SK-N-SH treated with all-trans-retinoic acid at 6 μM for 48 hours (cell line): ENCODE results near the gene FABP1.

Source experiments
- ATAC-seq: fragments of 200-7000 bp; cut with Tn5 transposase; 3 replicates; pipeline ENCODE4 v1.9.1; 2020; ENCODE audit warnings: mild to moderate bottlenecking, moderate library complexity
- ARNTL ChIP-seq: fragments of 450-650 bp; formaldehyde crosslinking; IDR thresholded peaks from 2 replicates; pipeline ENCODE4 v1.5.0; 2020; ENCODE audit warnings: low read depth, mild to moderate bottlenecking, moderate library complexity, borderline replicate concordance
- BACH2 ChIP-seq: fragments of 250-450 bp; sonication (Bioruptor Pico); IDR thresholded peaks from 2 replicates; pipeline ENCODE4 v1.9.0; 2021; ENCODE audit warnings: mild to moderate bottlenecking, borderline replicate concordance
- CSDC2 ChIP-seq: fragments of 250-450 bp; sonication (Bioruptor Pico); IDR thresholded peaks from 2 replicates; pipeline ENCODE4 v1.5.0; 2020; ENCODE audit warnings: mild to moderate bottlenecking, moderate library complexity
- ESRRG ChIP-seq: fragments of 250-450 bp; sonication (Bioruptor Pico); IDR thresholded peaks from 2 replicates; pipeline ENCODE4 v1.6.1; 2021; ENCODE audit warnings: mild to moderate bottlenecking
- GLIS3 ChIP-seq: fragments of 250-450 bp; sonication (Bioruptor Pico); IDR thresholded peaks from 2 replicates; pipeline ENCODE4 v1.5.0; 2020; ENCODE audit warnings: mild to moderate bottlenecking, moderate library complexity
- ISL1 ChIP-seq: fragments of 250-450 bp; sonication (Bioruptor Pico); IDR thresholded peaks from 2 replicates; pipeline ENCODE4 v2.1.2; 2022; ENCODE audit warnings: mild to moderate bottlenecking, moderate library complexity
- OSR1 ChIP-seq: fragments of 250-450 bp; sonication (Bioruptor Pico); IDR thresholded peaks from 2 replicates; pipeline ENCODE4 v1.8.0; 2022; ENCODE audit warnings: moderate library complexity, mild to moderate bottlenecking, inconsistent platforms
- PATZ1 ChIP-seq: fragments of 250-450 bp; sonication (Bioruptor Pico); IDR thresholded peaks from 2 replicates; pipeline ENCODE4 v1.8.0; 2020; ENCODE audit warnings: mild to moderate bottlenecking, moderate library complexity, borderline replicate concordance
- POU6F1 ChIP-seq: fragments of 250-450 bp; sonication (Bioruptor Pico); IDR thresholded peaks from 2 replicates; pipeline ENCODE4 v1.8.0; 2021; ENCODE audit warnings: low read depth, mild to moderate bottlenecking, moderate library complexity, borderline replicate concordance
- RARB ChIP-seq: fragments of 250-450 bp; sonication (Bioruptor Pico); IDR thresholded peaks from 2 replicates; pipeline ENCODE4 v1.8.0; 2021; ENCODE audit warnings: mild to moderate bottlenecking, moderate library complexity
- SNAI2 ChIP-seq: fragments of 250-450 bp; sonication (Bioruptor Pico); IDR thresholded peaks from 2 replicates; pipeline ENCODE4 v1.5.0; 2020; ENCODE audit warnings: mild to moderate bottlenecking, moderate library complexity
- TCF4 ChIP-seq: fragments of 250-450 bp; sonication (Bioruptor Pico); IDR thresholded peaks from 2 replicates; pipeline ENCODE4 v1.8.0; 2021; ENCODE audit warnings: mild to moderate bottlenecking, moderate library complexity, borderline replicate concordance
- TOX ChIP-seq: fragments of 250-450 bp; sonication (Bioruptor Pico); IDR thresholded peaks from 2 replicates; pipeline ENCODE4 v1.8.0; 2021; ENCODE audit warnings: mild to moderate bottlenecking, moderate library complexity, borderline replicate concordance
- TSHZ2 ChIP-seq: fragments of 250-450 bp; sonication (Bioruptor Pico); IDR thresholded peaks from 2 replicates; pipeline ENCODE4 v1.5.0; 2020; ENCODE audit warnings: mild to moderate bottlenecking, moderate library complexity
- ZC3H10 ChIP-seq: fragments of 250-450 bp; sonication (Bioruptor Pico); IDR thresholded peaks from 2 replicates; pipeline ENCODE4 v1.5.1; 2021; ENCODE audit warnings: mild to moderate bottlenecking, moderate library complexity
- ZFP3 ChIP-seq: fragments of 250-450 bp; sonication (Bioruptor Pico); IDR thresholded peaks from 2 replicates; pipeline ENCODE4 v1.5.0; 2020; ENCODE audit warnings: mild to moderate bottlenecking, moderate library complexity
- ZFP30 ChIP-seq: fragments of 450-650 bp; formaldehyde crosslinking; IDR thresholded peaks from 2 replicates; pipeline ENCODE4 v1.5.0; 2022; ENCODE audit warnings: mild to moderate bottlenecking, moderate library complexity
- ZNF565 ChIP-seq: fragments of 450-650 bp; formaldehyde crosslinking; conservative IDR thresholded peaks from 2 replicates; pipeline ENCODE4 v1.5.0; 2020; ENCODE audit warnings: low read depth, mild to moderate bottlenecking, moderate library complexity
- ZNF8 ChIP-seq: fragments of 450-650 bp; formaldehyde crosslinking; IDR thresholded peaks from 2 replicates; pipeline ENCODE4 v1.5.0; 2020; ENCODE audit warnings: mild to moderate bottlenecking, moderate library complexity
- TF ChIP-seq, protein P1 (sequence below): fragments of 250-450 bp; sonication (Bioruptor Pico); IDR thresholded peaks from 2 replicates; pipeline ENCODE4 v1.5.1; 2021; ENCODE audit warnings: mild to moderate bottlenecking, moderate library complexity

FABP1 gene

GRCh38 chr2:88123975-88124917, 3.6 kb downstream of the FABP1 start (continued):
- TF ChIP-seq OSR1 (CRISPR knock-in tag) (no peak), GLIS3 (CRISPR knock-in tag) (no peak), TSHZ2 (no peak)

DNA sequence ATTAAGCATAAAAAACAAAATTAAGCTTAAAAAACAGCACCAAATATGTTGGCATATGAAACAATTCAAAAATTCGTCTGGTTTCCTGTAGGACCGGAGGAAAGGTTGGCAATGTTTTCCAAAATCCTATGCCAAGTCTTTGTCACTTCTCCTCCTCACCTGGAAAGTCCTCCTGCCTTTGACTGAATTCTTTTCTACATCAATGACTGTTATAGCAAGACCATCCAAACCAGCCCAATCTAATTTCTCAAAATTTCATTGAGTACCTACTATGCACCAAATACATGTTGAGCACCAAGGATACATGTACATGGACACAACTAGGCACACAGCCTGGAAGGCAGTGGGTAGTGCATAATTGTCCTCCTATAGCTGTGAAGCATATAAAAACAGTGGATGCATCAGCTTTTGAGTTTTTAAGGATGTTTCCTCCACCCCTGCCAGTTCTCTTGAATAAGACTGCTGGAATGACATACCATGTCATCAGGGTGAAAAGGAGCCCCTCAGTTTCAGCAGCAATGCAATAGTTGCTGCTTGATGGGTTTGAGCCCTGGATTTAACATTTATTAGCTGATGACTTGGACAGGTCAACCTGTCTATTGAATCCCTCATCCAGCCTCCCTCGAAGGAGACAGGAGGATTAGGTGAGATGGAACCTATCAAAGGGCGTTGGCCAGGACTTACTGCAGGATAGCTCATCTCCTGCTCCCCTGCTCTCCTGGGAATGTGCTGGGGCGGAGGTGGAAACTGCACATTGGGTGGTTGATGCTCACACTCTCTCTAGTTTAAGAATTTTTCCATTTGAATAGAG, 4.5 kb downstream of the FABP1 start:
- no peak for ATAC-seq
- no peak for TF ChIP-seq ARNTL (CRISPR knock-in tag)

GRCh38 chr2:88122141-88122884, 5.5 kb downstream of the FABP1 start:
- no peak for ATAC-seq
- no peak for TF ChIP-seq CSDC2 (CRISPR knock-in tag)
- TF ChIP-seq TSHZ2, result no peak
- TF ChIP-seq ARNTL (CRISPR knock-in tag), result no peak
- no peak for TF ChIP-seq ZFP30 (CRISPR knock-in tag)
- TF ChIP-seq ZC3H10, result no peak
- TF ChIP-seq OSR1 (CRISPR knock-in tag), result no peak
- no peak for TF ChIP-seq SNAI2 (CRISPR knock-in tag)
- no peak for TF ChIP-seq RARB (CRISPR knock-in tag)
- TF ChIP-seq ISL1 (CRISPR knock-in tag), result no peak
- no peak for TF ChIP-seq TCF4

- TF ChIP-seq GLIS3 (CRISPR knock-in tag) (no peak), TOX (CRISPR knock-in tag) (no peak), ZNF8 (CRISPR knock-in tag) (no peak), OSR1 (CRISPR knock-in tag) (no peak), BACH2 (CRISPR knock-in tag) (no peak), PATZ1 (CRISPR knock-in tag) (no peak)
- no peak for ATAC-seq
Measured at GRCh38 chr2:88121678-88122077, 6.2 kb downstream of the FABP1 start.

- TF ChIP-seq ZC3H10, result no peak
- TF ChIP-seq POU6F1 (CRISPR knock-in tag), result no peak
- TF ChIP-seq, protein P1, sequence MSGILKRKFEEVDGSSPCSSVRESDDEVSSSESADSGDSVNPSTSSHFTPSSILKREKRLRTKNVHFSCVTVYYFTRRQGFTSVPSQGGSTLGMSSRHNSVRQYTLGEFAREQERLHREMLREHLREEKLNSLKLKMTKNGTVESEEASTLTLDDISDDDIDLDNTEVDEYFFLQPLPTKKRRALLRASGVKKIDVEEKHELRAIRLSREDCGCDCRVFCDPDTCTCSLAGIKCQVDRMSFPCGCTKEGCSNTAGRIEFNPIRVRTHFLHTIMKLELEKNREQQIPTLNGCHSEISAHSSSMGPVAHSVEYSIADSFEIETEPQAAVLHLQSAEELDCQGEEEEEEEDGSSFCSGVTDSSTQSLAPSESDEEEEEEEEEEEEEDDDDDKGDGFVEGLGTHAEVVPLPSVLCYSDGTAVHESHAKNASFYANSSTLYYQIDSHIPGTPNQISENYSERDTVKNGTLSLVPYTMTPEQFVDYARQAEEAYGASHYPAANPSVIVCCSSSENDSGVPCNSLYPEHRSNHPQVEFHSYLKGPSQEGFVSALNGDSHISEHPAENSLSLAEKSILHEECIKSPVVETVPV (CRISPR knock-in tag), result no peak
- no peak for TF ChIP-seq ZNF565 (CRISPR knock-in tag)
- TF ChIP-seq ZNF8 (CRISPR knock-in tag), result no peak
- no peak for TF ChIP-seq TCF4
- no peak for TF ChIP-seq ZFP3 (CRISPR knock-in tag)
- TF ChIP-seq BACH2 (CRISPR knock-in tag), result no peak
- TF ChIP-seq ZFP30 (CRISPR knock-in tag), result no peak
- no peak for TF ChIP-seq ESRRG (CRISPR knock-in tag)
- no peak for ATAC-seq
Measured at GRCh38 chr2:88117973-88118372, 9.9 kb downstream of the FABP1 start.
